D721Med (cell line): ENCODE results near the gene DCTPP1.

Experiments used
- DNase-seq: peaks from one replicate; pipeline ENCODE4 v3.0.0; 2011; ENCODE audit warnings: low spot score; ENCODE audit not compliant: insufficient read length
- FAIRE-seq: peaks from 2 replicates; lab custom pipeline; 2011; peaks lifted over from hg19 to GRCh38; lab: Jason Lieb, UNC
- TF ChIP-seq, protein P1 (sequence below): IDR thresholded peaks from 2 replicates; pipeline ENCODE4 v1.5.1; 2012; ENCODE audit warnings: mild to moderate bottlenecking, control low read depth; ENCODE audit not compliant: insufficient read depth; ENCODE audit errors: missing control alignments

DCTPP1 gene

DNA sequence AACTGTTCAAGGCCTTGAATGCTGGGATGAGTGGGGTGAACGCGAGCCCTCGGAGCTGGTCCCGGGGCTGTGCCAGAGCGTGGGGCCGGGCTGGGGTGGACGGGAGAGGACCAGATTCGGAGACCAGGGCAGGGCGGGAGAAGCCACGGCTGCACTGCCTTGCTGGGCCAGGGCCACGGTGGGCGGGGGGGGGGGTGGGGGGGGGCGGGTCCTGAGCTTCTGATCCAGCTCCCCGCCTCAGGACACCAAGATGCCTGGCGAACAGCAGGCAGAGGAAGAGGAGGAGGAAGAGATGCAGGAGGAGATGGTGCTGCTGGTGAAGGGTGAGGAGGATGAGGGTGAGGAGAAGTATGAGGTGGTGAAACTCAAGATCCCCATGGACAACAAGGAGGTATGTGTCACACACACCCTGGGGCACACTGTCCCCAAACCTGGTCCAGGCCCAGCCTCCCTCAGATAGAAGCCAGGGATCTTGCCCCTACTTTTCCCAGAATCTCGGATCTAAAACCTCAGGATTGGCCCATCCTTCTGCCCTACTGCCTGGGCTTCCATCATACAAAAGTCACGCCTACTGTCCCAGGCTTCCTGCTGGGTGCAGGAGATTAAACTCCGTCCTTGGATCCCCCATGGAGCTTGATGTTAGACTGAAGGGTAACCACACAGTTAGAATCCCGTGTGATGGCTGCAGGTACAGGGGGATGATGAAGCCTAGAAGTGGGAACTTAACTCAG lies 21.9 kb downstream of the DCTPP1 start:
- TF ChIP-seq, protein P1, sequence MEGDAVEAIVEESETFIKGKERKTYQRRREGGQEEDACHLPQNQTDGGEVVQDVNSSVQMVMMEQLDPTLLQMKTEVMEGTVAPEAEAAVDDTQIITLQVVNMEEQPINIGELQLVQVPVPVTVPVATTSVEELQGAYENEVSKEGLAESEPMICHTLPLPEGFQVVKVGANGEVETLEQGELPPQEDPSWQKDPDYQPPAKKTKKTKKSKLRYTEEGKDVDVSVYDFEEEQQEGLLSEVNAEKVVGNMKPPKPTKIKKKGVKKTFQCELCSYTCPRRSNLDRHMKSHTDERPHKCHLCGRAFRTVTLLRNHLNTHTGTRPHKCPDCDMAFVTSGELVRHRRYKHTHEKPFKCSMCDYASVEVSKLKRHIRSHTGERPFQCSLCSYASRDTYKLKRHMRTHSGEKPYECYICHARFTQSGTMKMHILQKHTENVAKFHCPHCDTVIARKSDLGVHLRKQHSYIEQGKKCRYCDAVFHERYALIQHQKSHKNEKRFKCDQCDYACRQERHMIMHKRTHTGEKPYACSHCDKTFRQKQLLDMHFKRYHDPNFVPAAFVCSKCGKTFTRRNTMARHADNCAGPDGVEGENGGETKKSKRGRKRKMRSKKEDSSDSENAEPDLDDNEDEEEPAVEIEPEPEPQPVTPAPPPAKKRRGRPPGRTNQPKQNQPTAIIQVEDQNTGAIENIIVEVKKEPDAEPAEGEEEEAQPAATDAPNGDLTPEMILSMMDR: no peak
- DNase-seq (no peak), FAIRE-seq (no peak)

DNA sequence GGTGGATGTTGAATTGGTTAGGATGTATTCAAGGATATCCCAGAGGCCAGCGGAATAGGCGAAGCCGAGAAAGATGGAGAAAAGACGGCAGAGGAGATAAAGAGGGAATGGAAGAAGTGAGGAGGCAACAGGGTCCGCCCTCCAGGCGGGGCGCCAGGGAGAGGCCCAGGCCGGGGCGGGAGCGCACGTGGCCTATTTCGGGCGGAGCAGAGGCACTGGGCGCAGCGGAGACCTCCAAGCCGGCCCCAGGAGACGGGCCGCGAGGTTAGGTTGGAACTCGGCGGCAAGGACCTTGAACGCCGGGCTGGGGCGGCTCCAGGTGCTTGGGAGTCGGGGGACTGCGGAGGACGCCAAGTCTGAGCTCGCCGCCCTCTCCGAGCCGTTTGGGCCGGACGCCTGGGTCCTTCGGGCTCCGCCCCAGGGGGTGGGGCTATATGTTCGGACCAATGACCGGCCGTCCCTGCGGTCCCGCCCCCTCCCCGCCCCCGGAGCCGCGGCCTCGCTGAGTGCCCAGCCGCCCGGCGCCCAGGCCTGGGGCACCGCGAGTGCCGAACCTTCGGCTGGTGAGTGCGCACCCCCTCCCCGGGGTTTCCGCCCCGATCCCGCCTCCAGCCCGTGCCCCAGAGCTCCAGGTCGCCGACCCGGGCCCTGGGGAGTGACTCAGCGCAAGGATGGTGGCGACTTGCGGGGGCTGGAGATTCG lies 22.6 kb downstream of the DCTPP1 start, which contains the start of gene ZNF771:
ZNF771 (plus strand) TSS at position 505 of the 702 bp plus-strand sequence. CDS start 448 bp downstream, outside the sequence.
- TF ChIP-seq, protein P1: no peak
- DNase-seq (peak; percentile 75), FAIRE-seq (no peak)

DNA sequence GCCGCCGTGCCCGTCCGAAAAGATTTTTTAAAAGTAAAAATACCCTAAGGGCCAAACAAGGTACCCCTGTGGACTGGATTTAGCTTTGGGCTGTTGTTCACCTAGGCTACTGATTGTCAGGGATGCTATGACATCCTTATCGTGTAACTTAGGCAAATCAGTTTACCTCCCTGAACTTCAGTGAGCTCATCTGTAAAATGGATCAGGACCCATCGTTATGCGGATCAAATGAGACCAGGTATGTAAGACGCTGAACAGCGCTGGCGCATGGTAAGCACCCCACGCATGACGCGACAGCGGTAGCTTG lies 23.1 kb downstream of the DCTPP1 start:
- DNase-seq (no peak), FAIRE-seq (no peak)

DNA sequence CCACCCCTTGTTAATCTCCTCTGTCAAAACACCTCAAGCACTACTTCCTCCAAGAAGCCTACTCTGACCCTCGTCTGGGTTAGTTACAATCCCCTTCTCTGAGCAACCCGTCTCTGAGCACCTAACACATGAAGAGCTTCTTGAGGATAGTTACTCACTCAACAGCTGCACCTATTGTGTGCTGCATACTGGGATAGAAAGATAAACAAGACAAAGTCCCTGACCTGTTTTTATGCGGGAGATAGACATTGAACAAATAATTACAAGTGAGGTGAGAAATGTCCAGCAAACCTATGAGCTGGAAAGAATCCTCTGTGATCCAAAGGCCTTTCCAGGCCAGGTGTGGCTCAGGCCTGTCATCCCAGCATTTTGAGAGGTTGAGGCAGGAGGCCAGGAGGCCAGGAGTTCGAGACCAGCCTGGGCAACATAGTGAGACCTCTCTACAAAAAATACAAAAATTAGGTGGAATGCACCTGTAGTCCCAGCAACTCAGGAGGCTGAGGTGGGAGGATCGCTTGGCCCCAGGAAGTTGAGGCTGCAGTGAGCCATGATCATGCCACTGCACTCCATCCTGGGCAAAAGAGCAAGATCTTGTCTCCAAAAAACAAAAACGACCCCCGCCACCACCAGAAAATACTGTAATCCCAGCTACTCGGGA lies 27.9 kb downstream of the DCTPP1 start:
- DNase-seq: no peak
- TF ChIP-seq, protein P1: no peak
- no peak for FAIRE-seq

More for the DNA sequence above, 23.1 kb downstream of the DCTPP1 start:
- TF ChIP-seq, protein P1: no peak

DNA sequence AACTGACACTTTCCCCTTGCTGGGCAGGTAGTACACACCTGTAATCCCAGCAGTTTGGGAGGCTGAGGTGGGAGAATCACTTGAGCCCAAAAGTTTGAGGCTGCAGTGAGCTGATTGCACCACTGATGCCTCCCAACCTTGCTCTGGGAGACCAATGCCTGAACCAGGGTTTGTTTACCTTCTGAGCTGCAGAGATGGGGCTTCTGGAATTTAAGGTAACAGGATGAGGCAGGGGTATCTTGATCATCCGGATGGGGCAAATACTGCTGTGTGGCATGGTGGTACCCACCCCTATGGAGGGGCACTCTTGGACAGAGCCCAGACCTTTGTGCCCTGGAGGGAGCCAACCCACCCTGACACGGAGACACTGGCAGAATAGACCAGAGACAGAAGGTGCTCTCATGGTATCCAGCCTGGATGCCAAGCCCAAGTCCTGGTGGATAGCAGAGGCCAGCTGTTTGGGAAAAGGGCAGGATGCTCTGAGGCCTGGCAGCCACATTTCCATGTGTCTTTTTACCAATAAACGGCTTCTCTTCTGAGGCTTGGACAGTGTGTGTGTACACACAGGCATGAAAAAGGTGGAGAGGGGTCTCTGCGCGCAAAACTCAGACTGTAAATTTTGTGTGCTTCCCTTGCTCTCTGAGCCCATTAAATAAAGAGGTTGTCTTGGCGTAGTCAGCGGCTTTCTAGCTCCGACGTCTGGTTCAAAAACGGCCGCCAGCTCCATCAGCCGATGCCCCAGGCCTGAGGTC lies 30.2 kb downstream of the DCTPP1 start:
- FAIRE-seq: no peak
- TF ChIP-seq, protein P1: no peak
- DNase-seq: no peak

DNA sequence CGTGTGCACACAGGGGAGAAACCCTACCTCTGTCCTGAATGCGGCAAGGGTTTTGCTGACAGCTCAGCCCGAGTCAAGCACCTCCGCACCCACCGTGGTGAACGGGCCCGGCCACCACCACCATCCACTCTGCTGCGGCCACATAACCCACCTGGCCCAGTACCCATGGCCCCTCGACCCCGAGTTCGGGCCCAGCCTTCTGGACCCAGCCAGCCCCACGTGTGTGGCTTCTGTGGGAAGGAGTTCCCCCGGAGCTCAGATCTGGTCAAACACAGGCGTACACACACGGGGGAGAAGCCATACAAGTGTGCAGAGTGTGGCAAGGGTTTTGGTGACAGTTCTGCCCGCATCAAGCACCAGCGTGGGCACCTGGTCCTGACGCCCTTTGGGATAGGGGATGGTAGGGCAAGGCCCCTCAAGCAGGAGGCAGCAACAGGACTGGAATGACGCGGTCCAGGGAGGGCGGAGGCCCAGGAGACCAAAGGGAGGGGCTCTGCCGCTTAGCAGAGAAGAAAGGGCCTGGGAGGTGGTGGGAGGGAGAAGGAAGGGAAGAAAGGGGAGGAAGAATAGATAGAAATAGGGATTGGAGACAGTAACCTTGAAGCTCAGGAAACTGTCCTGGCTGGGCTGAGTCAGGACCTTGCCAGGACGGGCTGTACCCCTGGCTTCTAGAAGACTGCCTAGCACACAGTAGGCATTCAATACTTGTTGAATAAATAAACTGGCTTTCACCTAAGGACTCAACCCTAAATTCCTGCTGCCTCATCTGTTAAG lies 31.0 kb downstream of the DCTPP1 start:
- FAIRE-seq: no peak
- TF ChIP-seq, protein P1: no peak
- no peak for DNase-seq
